Type B pancreatic cell (in vitro differentiated cells): ENCODE data around the gene TM4SF1. TPM values are rescaled to one million over a fixed set of nuclear protein-coding genes. Genes with fewer than 3 reads are reported as not detected.

Experiments used
- DNase-seq: peaks from one replicate; pipeline ENCODE4 v3.0.0; 2021; ENCODE audit warnings: mixed read lengths; ENCODE audit not compliant: unreplicated experiment; ENCODE audit errors: extremely low spot score
- H3K27ac Mint-ChIP-seq: 2 replicates; pipeline ENCODE4 v1.8.0; 2021; ENCODE audit warnings: mild to moderate bottlenecking, mixed read lengths
- H3K27me3 Mint-ChIP-seq: 2 replicates; pipeline ENCODE4 v1.8.0; 2021; ENCODE audit warnings: mixed read lengths
- H3K36me3 Mint-ChIP-seq: 2 replicates; pipeline ENCODE4 v1.8.0; 2021; ENCODE audit warnings: mixed read lengths
- H3K4me1 Mint-ChIP-seq: one replicate; pipeline ENCODE4 v1.8.0; 2021; ENCODE audit warnings: mixed read lengths; ENCODE audit not compliant: unreplicated experiment
- H3K4me3 Mint-ChIP-seq: 2 replicates; pipeline ENCODE4 v1.8.0; 2021; ENCODE audit warnings: mild to moderate bottlenecking, mixed read lengths
- H3K9me3 Mint-ChIP-seq: 2 replicates; pipeline ENCODE4 v1.8.0; 2021; ENCODE audit warnings: mixed read lengths
- total RNA-seq: library from RNA; stranded (reverse); gene quantifications from 2 replicates; pipeline ENCODE4 v1.2.1, GENCODE V29; 2021; ENCODE audit warnings: low replicate concordance
- TF ChIP-seq, protein P1 (sequence below): fragments of 200-600 bp; sonication (generic); conservative IDR thresholded peaks from 2 replicates; pipeline ENCODE4 v1.5.0; 2021; ENCODE audit warnings: antibody characterized with exemption, mild to moderate bottlenecking

TM4SF1 gene
- total RNA-seq, 1 donor from 2014 or later = 39.4 TPM

DNA sequence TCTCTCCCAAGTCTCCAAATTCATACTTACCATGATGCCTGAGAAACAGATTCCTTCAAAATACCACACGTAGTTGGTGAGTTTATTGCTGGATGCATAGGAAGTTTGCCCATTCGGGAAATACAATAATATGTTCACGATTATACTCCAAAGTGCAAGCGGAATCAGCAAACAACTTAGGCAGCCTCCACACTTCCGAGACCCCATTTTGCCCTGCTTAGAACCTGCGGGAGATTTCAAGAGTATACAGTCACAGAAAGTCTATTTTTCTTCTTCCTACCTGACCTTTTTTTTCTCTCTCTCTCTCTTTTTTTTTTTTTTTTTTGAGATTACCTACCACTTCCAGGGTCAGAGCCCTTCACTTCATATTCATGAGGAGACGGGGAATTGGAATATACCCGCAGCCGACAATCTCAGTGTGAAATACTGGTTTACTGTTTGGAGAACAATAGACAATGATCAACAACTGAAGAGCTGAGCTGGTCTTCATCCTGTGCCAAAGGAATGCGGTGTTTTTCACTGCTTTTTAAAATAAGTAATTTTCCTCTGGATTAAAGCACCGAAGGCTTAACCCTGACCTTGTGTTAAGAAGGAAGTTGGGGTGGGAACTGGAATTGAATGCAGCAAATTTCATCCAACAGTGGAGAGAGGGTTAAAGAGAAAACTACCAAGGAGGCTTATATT is 44.1 kb downstream of the TM4SF1 start, which contains the start of gene TM4SF18:
Gene TM4SF18, minus strand, starts transcription at position 461 of the 684 bp plus-strand sequence. Its CDS starts 254 bp downstream, at position 207.
- H3K9me3 Mint-ChIP-seq = no peaks in the 10 kb centered on the region
- TF ChIP-seq, protein P1, sequence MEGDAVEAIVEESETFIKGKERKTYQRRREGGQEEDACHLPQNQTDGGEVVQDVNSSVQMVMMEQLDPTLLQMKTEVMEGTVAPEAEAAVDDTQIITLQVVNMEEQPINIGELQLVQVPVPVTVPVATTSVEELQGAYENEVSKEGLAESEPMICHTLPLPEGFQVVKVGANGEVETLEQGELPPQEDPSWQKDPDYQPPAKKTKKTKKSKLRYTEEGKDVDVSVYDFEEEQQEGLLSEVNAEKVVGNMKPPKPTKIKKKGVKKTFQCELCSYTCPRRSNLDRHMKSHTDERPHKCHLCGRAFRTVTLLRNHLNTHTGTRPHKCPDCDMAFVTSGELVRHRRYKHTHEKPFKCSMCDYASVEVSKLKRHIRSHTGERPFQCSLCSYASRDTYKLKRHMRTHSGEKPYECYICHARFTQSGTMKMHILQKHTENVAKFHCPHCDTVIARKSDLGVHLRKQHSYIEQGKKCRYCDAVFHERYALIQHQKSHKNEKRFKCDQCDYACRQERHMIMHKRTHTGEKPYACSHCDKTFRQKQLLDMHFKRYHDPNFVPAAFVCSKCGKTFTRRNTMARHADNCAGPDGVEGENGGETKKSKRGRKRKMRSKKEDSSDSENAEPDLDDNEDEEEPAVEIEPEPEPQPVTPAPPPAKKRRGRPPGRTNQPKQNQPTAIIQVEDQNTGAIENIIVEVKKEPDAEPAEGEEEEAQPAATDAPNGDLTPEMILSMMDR = no peak
- DNase-seq = no peak
- H3K4me3 Mint-ChIP-seq = no peak within 1 kb of the TSS
- H3K36me3 Mint-ChIP-seq = no peaks in the 10 kb centered on the region
- peaks cover 22% of the 10 kb centered on the region for H3K4me1 Mint-ChIP-seq
- H3K27me3 Mint-ChIP-seq = no peaks in the 10 kb centered on the region
- no peak within 1 kb of the TSS for H3K27ac Mint-ChIP-seq

DNA sequence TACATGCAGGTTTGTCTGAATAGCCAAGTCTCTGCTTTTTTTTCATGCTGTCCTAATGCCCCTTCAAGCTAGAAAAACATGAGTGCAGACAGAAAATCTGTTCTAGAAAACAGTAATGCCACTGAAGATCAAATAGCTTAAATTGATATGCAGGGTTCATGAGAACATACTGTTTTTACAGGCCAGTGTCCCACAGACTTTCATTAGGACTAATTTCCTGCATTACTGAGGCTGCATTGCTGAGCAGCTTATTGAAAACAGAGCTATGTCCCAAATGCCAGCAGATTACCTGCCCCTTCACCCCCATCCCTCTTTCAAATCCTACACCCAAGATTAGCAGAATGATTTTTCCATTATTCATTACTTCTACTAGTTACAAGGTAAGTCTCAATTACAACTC is 44.7 kb downstream of the TM4SF1 start:
- Mint-ChIP-seq H3K9me3 (no peaks in the 10 kb centered on the region), H3K36me3 (no peaks in the 10 kb centered on the region), H3K27ac (no peak overlapping the region), H3K4me3 (no peak overlapping the region), H3K27me3 (no peaks in the 10 kb centered on the region), H3K4me1 (peaks cover 22% of the 10 kb centered on the region)
- no peak for DNase-seq
- TF ChIP-seq, protein P1 = no peak

DNA sequence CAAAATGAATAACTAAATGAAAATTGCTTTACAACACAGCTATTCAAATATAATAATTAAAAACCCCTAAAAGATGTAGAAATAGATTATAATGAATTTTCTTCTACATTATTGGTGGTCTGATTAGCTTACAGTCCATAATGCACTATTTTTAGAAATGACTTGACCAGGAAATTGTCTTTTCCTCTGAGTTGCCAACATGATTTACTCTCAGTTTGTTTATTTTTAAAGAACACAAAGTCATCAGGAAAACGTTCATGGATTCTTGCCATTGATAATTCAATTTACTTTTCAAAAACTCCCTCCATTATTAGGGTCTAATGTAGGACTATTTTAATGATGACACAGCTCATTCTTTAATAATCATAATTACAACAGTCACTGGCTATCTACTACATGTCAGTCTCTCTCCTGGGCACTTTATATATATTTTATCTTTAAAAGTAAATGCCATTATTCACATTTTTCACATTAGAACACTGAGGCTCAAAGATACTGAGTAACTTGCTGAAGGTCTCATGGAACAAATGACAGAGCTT is 45.2 kb downstream of the TM4SF1 start:
- Mint-ChIP-seq H3K4me1 (peaks cover 22% of the 10 kb centered on the region), H3K27ac (no peak overlapping the region), H3K36me3 (no peaks in the 10 kb centered on the region), H3K27me3 (no peaks in the 10 kb centered on the region), H3K4me3 (no peak overlapping the region), H3K9me3 (no peaks in the 10 kb centered on the region)
- TF ChIP-seq, protein P1 = no peak
- DNase-seq = no peak

DNA sequence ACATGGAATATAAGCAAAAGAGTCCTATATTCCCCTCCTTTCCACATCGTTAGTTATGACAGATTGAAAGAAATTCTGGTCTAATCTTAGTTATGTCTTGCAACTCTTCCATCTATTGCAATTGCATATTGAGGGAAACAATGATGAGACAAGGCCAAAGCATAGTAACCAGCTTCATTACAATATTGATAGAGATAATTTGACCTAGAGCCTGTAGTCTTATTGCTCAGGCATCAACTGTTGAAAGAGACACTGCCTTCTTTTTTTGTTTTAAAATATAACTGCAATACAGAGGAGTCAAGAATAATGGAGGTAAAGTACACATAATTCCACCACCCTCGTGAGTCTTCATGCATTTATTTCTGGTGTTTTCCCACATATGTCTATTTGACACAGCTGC is 46.1 kb downstream of the TM4SF1 start:
- Mint-ChIP-seq H3K4me3 (no peak overlapping the region), H3K4me1 (peaks cover 22% of the 10 kb centered on the region), H3K36me3 (no peaks in the 10 kb centered on the region), H3K27me3 (no peaks in the 10 kb centered on the region), H3K9me3 (peaks cover 3% of the 10 kb centered on the region), H3K27ac (no peak overlapping the region)
- TF ChIP-seq, protein P1 = no peak
- DNase-seq = no peak

DNA sequence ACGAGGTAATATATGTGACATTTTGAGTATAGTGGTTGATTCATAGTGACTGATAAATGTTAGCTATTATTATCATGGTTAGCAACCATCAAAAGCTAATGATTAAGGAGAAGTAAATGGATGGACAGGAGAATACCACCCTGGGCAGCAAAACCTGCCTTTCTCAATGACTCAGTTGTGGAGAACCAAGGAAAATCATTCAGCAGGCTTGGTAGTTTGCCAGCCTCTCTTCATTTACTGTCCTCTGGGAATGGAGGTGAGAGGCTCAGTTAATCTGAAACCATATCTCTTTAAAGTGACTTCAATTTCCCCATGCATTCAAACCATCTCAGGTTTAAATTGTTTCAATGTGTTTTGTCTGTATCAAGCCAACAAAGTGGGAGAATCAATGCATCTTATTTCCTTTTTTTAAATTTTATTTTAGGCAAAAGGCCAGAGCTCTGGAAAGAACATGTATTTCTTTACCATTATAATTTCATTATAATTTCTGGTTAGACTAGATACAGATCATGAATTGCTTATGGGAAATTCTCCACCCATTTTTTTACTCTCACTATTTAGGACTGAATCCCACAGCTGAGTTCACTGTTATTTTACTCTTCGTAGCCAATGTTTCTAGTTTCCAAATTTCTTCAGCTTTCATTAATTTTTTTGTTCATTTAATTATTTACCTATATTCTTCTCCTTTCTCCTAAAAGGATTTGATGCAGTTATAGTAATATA is 46.7 kb downstream of the TM4SF1 start:
- no peaks in the 10 kb centered on the region for H3K36me3 Mint-ChIP-seq
- no peak overlapping the region for H3K27ac Mint-ChIP-seq

More for the DNA sequence above, 46.7 kb downstream of the TM4SF1 start:
- no peak for DNase-seq
- TF ChIP-seq, protein P1 = no peak
- Mint-ChIP-seq H3K4me1 (peaks cover 22% of the 10 kb centered on the region), H3K27me3 (no peaks in the 10 kb centered on the region), H3K4me3 (no peak overlapping the region), H3K9me3 (peaks cover 5% of the 10 kb centered on the region)
